ENCODE measurements around the gene NR4A2. TPM values are rescaled to one million over a fixed set of nuclear protein-coding genes. Genes with fewer than 3 reads are reported as not detected.

NR4A2 gene
- total RNA-seq, 1 donor from 2014 or later: 2.2 TPM

DNA sequence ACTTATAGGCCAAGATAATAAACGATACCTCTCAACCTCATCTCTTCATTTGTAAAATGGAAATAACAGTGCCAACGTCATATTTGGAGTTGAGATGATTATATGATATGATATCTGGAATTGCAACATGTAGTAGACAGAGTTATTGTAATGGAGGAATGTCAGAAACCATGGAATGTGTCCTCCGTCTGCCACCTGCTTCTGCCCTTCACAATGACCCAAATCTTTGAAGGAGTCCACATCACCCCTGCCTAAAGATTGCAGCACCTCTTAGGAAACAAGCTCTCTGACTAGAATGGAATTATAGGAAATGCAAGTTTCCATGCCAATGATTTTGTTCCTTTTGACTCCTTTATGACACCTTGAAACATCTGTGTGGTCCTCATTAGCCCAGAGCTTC lies 14.9 kb downstream of the NR4A2 start:
- Mint-ChIP-seq H3K36me3 (ENCODE audit: unreplicated experiment) (peaks cover 5% of the 10 kb centered on the region), H3K9me3 (ENCODE audit: unreplicated experiment) (peaks cover 2% of the 10 kb centered on the region), H3K27ac (ENCODE audit: unreplicated experiment) (no peak overlapping the region), H3K4me3 (ENCODE audit: unreplicated experiment) (no peak overlapping the region), H3K27me3 (ENCODE audit: unreplicated experiment) (peaks cover 24% of the 10 kb centered on the region), H3K4me1 (ENCODE audit: low read depth, unreplicated experiment) (peaks cover 17% of the 10 kb centered on the region)
- TF ChIP-seq, protein P1, sequence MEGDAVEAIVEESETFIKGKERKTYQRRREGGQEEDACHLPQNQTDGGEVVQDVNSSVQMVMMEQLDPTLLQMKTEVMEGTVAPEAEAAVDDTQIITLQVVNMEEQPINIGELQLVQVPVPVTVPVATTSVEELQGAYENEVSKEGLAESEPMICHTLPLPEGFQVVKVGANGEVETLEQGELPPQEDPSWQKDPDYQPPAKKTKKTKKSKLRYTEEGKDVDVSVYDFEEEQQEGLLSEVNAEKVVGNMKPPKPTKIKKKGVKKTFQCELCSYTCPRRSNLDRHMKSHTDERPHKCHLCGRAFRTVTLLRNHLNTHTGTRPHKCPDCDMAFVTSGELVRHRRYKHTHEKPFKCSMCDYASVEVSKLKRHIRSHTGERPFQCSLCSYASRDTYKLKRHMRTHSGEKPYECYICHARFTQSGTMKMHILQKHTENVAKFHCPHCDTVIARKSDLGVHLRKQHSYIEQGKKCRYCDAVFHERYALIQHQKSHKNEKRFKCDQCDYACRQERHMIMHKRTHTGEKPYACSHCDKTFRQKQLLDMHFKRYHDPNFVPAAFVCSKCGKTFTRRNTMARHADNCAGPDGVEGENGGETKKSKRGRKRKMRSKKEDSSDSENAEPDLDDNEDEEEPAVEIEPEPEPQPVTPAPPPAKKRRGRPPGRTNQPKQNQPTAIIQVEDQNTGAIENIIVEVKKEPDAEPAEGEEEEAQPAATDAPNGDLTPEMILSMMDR (IDR thresholded peaks at IDR 0.05; ENCODE audit: partially characterized antibody, unreplicated experiment): no peak
- no peak for DNase-seq

DNA sequence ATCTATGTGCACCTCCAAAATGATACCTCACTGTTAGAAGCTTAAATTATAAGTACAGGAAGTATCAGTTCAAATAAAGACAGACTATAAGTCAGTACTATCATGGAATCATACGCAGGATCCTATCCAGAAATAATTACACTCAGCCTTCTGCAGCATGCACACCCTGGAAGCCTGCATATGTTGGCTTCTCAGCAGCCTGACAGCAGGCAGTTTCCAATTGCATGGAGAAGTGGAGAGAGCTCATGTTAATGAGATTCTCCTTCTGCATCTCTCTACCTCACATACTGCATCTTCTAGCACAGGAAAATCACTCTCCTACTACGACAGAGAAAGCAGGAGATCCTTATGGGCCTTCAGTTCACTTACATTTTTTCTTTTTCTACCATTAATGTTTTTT lies 20.5 kb downstream of the NR4A2 start:
- H3K27me3 Mint-ChIP-seq (ENCODE audit: unreplicated experiment): no peaks in the 10 kb centered on the region
- no peak overlapping the region for H3K4me3 Mint-ChIP-seq (ENCODE audit: unreplicated experiment)
- TF ChIP-seq, protein P1 (IDR thresholded peaks at IDR 0.05; ENCODE audit: partially characterized antibody, unreplicated experiment): no peak
- peak overlapping the region; percentile 68 for H3K27ac Mint-ChIP-seq (ENCODE audit: unreplicated experiment)
- peaks cover 14% of the 10 kb centered on the region for H3K4me1 Mint-ChIP-seq (ENCODE audit: low read depth, unreplicated experiment)
- H3K9me3 Mint-ChIP-seq (ENCODE audit: unreplicated experiment): no peaks in the 10 kb centered on the region
- DNase-seq: peak; percentile 21
- H3K36me3 Mint-ChIP-seq (ENCODE audit: unreplicated experiment): no peaks in the 10 kb centered on the region

DNA sequence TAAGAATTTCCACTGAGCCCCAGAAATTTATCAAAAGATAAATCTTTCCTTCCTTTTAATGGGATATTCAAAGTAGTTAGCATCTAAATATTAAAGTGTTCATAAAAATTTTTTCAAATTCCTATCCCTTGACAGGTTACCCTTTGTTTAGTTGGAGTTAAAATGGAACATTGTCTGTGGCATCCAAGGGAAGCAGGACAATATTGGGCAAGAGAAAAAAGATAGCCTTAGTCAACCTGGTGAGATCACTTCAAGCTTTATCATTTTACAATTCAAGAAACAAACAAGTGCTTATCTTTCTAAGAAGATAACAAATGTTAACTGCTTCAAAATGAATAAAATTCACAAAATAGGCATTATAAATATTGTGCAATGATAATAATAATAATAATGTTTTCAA lies 21.7 kb downstream of the NR4A2 start:
- peaks cover 14% of the 10 kb centered on the region for H3K4me1 Mint-ChIP-seq (ENCODE audit: low read depth, unreplicated experiment)
- no peaks in the 10 kb centered on the region for H3K36me3 Mint-ChIP-seq (ENCODE audit: unreplicated experiment)
- TF ChIP-seq, protein P1 (IDR thresholded peaks at IDR 0.05; ENCODE audit: partially characterized antibody, unreplicated experiment): no peak
- no peak overlapping the region for H3K4me3 Mint-ChIP-seq (ENCODE audit: unreplicated experiment)
- no peaks in the 10 kb centered on the region for H3K9me3 Mint-ChIP-seq (ENCODE audit: unreplicated experiment)
- no peak for DNase-seq
- no peaks in the 10 kb centered on the region for H3K27me3 Mint-ChIP-seq (ENCODE audit: unreplicated experiment)
- H3K27ac Mint-ChIP-seq (ENCODE audit: unreplicated experiment): no peak overlapping the region

DNA sequence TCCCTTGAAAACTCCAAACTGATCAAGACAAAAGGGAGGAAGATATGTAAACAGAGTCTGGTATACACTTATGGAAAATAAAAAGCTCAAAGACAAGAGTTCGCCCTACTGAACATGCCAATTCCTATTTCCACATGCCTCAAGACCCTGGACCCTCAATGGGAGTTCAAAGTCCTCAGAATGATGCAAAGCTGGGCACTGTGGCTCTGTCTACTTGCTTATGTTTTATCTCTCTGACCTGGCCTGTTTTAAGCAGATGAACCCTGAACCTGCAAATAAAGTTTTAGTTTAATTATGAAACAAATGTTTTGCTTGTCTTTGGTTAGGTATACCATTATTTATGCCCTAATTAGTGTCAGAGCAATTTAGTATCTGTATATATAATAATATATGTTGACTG lies 22.6 kb downstream of the NR4A2 start:
- no peaks in the 10 kb centered on the region for H3K36me3 Mint-ChIP-seq (ENCODE audit: unreplicated experiment)
- H3K9me3 Mint-ChIP-seq (ENCODE audit: unreplicated experiment): peaks cover 3% of the 10 kb centered on the region
- H3K4me1 Mint-ChIP-seq (ENCODE audit: low read depth, unreplicated experiment): peaks cover 14% of the 10 kb centered on the region
- no peak for DNase-seq
- H3K27ac Mint-ChIP-seq (ENCODE audit: unreplicated experiment): no peak overlapping the region
- TF ChIP-seq, protein P1 (IDR thresholded peaks at IDR 0.05; ENCODE audit: partially characterized antibody, unreplicated experiment): no peak
- no peak overlapping the region for H3K4me3 Mint-ChIP-seq (ENCODE audit: unreplicated experiment)
- H3K27me3 Mint-ChIP-seq (ENCODE audit: unreplicated experiment): no peaks in the 10 kb centered on the region

DNA sequence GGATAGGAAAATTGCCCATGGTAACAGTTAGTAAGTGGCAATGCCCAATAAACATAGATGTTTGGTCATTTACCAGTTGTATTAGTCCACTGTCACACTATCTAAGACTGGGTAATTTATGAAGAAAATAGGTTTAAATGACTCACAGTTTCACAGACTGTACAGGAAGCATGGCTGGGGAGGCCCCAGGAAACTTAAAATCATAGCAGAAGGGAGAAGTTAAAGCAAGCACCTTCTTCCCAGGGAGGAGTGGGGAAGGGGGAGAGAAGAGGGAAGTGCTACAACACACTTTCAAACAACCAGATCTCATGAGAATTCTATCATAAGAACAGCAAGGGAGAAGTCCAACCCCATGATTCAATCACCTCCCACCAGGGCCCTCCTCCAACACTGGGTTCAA lies 23.4 kb downstream of the NR4A2 start:
- no peaks in the 10 kb centered on the region for H3K36me3 Mint-ChIP-seq (ENCODE audit: unreplicated experiment)

More for the DNA sequence above, 23.4 kb downstream of the NR4A2 start:
- Mint-ChIP-seq H3K9me3 (ENCODE audit: unreplicated experiment) (peaks cover 3% of the 10 kb centered on the region), H3K27ac (ENCODE audit: unreplicated experiment) (no peak overlapping the region), H3K27me3 (ENCODE audit: unreplicated experiment) (no peaks in the 10 kb centered on the region), H3K4me1 (ENCODE audit: low read depth, unreplicated experiment) (peaks cover 14% of the 10 kb centered on the region), H3K4me3 (ENCODE audit: unreplicated experiment) (no peak overlapping the region)
- TF ChIP-seq, protein P1 (IDR thresholded peaks at IDR 0.05; ENCODE audit: partially characterized antibody, unreplicated experiment): no peak
- DNase-seq: no peak

Data from glutamatergic neuron (in vitro differentiated cells).